NB4 (cell line): Measurements from ENCODE around the gene TMEM260.

ENCODE experiments used
- CTCF ChIP-seq: IDR thresholded peaks from one replicate; pipeline ENCODE4 v1.5.1; 2012; ENCODE audit warnings: low read depth, low read length
- MYC ChIP-seq: IDR thresholded peaks from 2 replicates; pipeline ENCODE4 v1.6.1; 2011; ENCODE audit warnings: low read depth, low read length
- POLR2A ChIP-seq: IDR thresholded peaks from 2 replicates; pipeline ENCODE4 v1.6.1; 2011; ENCODE audit warnings: mild to moderate bottlenecking; ENCODE audit not compliant: insufficient read length; ENCODE audit errors: extremely low read depth
- TF ChIP-seq, protein P1 (sequence below): IDR thresholded peaks from 2 replicates; pipeline ENCODE4 v1.6.1; 2011; ENCODE audit warnings: low read depth, low read length

DNA sequence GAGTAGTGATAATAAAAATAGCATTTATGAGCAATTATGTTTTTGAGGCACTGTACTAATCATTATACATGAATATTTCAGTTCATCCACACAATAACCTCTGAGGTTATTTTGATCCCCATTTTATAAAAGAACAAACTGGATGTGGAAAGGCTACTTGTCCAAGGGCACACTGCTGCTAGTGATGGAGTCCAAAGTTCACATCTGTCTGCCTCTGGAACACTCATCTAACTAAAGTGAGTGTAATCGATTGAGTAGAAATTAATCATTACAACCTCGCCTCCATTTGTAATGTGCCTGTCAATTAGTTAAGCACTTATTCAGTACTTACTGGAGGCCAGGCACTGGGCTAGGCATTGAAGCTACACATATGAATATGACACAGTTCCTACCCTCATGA, 55.4 kb downstream of the TMEM260 start:
- TF ChIP-seq CTCF (no peak), POLR2A (no peak), MYC (no peak)
- TF ChIP-seq, protein P1, sequence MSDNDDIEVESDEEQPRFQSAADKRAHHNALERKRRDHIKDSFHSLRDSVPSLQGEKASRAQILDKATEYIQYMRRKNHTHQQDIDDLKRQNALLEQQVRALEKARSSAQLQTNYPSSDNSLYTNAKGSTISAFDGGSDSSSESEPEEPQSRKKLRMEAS = no peak
